ENCODE measurements around the gene ZBTB20. TPM values are rescaled to one million over a fixed set of nuclear protein-coding genes. Genes with fewer than 3 reads are reported as not detected.

Gene ZBTB20
- total RNA-seq, 4 donors from 2014 or later, result 148 to 242 (median 188) TPM

- Histone ChIP-seq H3K27me3 (no peaks in the 10 kb centered on the region), H3K4me1 (peaks cover 11 to 19% of the 10 kb centered on the region in 2 donors), H3K4me3 (replicated peaks in 1 of 3) (no peak overlapping the region), H3K27ac (peak overlapping the region in 2 of 3 donors; percentile 15 to 50), H3K36me3 (no peaks in the 10 kb centered on the region), H3K9me3 (no peaks in the 10 kb centered on the region)
- WGBS, 2 donors, result 58 to 64% methylated on average over 3 of the region's 3 CpGs
- intact Hi-C loops (cut with DNase I), result no loop called here
- TF ChIP-seq, protein P1, sequence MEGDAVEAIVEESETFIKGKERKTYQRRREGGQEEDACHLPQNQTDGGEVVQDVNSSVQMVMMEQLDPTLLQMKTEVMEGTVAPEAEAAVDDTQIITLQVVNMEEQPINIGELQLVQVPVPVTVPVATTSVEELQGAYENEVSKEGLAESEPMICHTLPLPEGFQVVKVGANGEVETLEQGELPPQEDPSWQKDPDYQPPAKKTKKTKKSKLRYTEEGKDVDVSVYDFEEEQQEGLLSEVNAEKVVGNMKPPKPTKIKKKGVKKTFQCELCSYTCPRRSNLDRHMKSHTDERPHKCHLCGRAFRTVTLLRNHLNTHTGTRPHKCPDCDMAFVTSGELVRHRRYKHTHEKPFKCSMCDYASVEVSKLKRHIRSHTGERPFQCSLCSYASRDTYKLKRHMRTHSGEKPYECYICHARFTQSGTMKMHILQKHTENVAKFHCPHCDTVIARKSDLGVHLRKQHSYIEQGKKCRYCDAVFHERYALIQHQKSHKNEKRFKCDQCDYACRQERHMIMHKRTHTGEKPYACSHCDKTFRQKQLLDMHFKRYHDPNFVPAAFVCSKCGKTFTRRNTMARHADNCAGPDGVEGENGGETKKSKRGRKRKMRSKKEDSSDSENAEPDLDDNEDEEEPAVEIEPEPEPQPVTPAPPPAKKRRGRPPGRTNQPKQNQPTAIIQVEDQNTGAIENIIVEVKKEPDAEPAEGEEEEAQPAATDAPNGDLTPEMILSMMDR (IDR thresholded peaks at IDR 0.05), result no peak
- TF ChIP-seq POLR2A (IDR thresholded peaks at IDR 0.05), result no peak
- DNase-seq, result no peak
Observed at GRCh38 chr3:114650808-114651207, 496.3 kb downstream of the ZBTB20 start.

GRCh38 chr3:114649331-114649730 is 497.8 kb downstream of the ZBTB20 start:
- Histone ChIP-seq H3K36me3 (no peaks in the 10 kb centered on the region), H3K4me1 (peaks cover 11 to 19% of the 10 kb centered on the region in 2 donors), H3K9me3 (no peaks in the 10 kb centered on the region), H3K27me3 (no peaks in the 10 kb centered on the region), H3K27ac (no peak overlapping the region), H3K4me3 (replicated peaks in 1 of 3) (no peak overlapping the region)
- intact Hi-C loops (cut with DNase I), result no loop called here
- DNase-seq, result no peak
- TF ChIP-seq POLR2A (IDR thresholded peaks at IDR 0.05), result no peak
- TF ChIP-seq, protein P1 (IDR thresholded peaks at IDR 0.05), result no peak

DNA sequence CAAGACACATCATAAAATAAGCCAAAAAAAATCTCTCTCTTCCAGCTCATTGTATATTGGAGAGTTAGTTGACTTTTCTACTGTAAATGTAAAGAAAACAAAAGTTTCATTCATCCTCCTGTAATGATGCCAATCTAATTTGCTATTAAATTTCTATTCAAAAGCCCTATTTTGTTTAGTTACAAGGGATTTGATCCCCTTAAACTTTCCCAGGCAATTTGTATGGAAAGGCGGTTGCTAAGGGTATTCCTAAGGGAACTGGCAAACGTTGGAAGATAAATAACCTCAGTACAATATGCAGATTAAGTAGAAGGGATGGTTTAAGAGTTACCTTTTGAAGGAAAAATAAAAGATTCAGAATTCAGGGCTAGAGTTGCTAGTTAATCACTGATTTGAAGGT is 500.6 kb downstream of the ZBTB20 start:
- no peak for DNase-seq
- no peaks in the 10 kb centered on the region for H3K36me3 ChIP-seq
- no peak overlapping the region for H3K4me3 ChIP-seq (replicated peaks in 1 of 3)
- intact Hi-C loops (cut with DNase I), result no loop called here
- H3K4me1 ChIP-seq, result peaks cover 15 to 19% of the 10 kb centered on the region in 2 donors
- WGBS, 2 donors, result 79 to 80% methylated on average over 2 of the region's 2 CpGs
- TF ChIP-seq POLR2A (IDR thresholded peaks at IDR 0.05), result no peak
- TF ChIP-seq, protein P1 (IDR thresholded peaks at IDR 0.05), result no peak
- no peaks in the 10 kb centered on the region for H3K27me3 ChIP-seq
- no peak overlapping the region for H3K27ac ChIP-seq
- no peaks in the 10 kb centered on the region for H3K9me3 ChIP-seq

DNA sequence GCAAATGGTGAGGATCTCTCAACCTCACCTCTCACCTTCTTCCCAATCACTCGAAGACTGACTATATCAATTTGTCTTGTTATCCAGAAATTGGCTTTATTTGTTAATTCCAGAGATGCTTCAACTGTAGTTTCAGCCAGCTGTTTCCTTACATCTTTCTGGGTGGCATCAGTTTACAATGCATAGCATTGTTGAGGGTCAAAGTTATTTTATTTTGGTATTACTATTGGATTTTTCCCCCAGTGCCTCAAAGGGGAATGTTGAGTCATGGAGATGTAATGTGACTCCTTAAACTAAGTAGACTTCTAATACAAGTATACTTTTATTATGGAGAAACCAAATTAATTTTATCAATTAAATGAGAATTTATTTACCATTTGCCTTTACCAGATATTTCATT is 501.7 kb downstream of the ZBTB20 start:
- no peak for DNase-seq
- TF ChIP-seq, protein P1 (IDR thresholded peaks at IDR 0.05), result no peak
- TF ChIP-seq POLR2A (IDR thresholded peaks at IDR 0.05), result no peak
- 96% methylated on average over 1 of the region's 1 CpG for WGBS, 2 donors
- peaks cover 5 to 11% of the 10 kb centered on the region in 2 donors for H3K4me1 ChIP-seq
- no peaks in the 10 kb centered on the region for H3K36me3 ChIP-seq
- intact Hi-C loops (cut with DNase I), result no loop called here
- no peak overlapping the region for H3K4me3 ChIP-seq (replicated peaks in 1 of 3)
- H3K9me3 ChIP-seq, result no peaks in the 10 kb centered on the region
- H3K27ac ChIP-seq, result no peak overlapping the region
- no peaks in the 10 kb centered on the region for H3K27me3 ChIP-seq

DNA sequence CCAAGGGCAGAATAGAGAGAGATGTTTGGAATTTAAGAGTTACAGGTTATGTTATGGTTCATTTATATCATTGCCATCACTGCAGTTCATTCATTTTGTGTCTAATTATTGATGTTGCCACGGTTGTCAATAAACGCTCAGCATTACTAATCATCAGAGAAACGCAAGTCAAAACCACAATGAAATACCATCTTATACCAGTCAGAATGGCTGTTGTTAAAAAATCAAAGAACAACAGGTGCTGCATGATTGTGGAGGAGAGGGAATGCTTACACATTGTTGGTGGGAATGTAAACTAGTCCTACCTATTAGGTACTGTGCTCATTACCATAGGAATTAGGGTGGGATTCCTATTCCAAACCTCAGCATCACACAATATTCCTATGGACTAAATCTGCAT is 502.7 kb downstream of the ZBTB20 start:
- H3K4me1 ChIP-seq, result peaks cover 4 to 7% of the 10 kb centered on the region in 2 donors
- intact Hi-C loops (cut with DNase I), result no loop called here
- H3K9me3 ChIP-seq, result no peaks in the 10 kb centered on the region
- TF ChIP-seq, protein P1 (IDR thresholded peaks at IDR 0.05), result no peak
- TF ChIP-seq POLR2A (IDR thresholded peaks at IDR 0.05), result no peak
- WGBS, 2 donors, result 95 to 98% methylated on average over 3 of the region's 3 CpGs
- H3K36me3 ChIP-seq, result no peaks in the 10 kb centered on the region
- H3K4me3 ChIP-seq (replicated peaks in 1 of 3), result no peak overlapping the region
- no peaks in the 10 kb centered on the region for H3K27me3 ChIP-seq
- no peak overlapping the region for H3K27ac ChIP-seq
- no peak for DNase-seq

Data from thyroid gland (tissue), 4 donors.